Stimulated activated CD4-positive, alpha-beta T cell treated with anti-CD3 and anti-CD28 coated beads, TNF-alpha, amount 100 ng/mL, for 48 hours (primary cell): ENCODE data around the gene OR51B6.
"Not testable (repeated sequence)": the region's sequence is repeated elsewhere in the genome, so short reads cannot be mapped to it uniquely, and the experiment has no call there.

Experiments
- DNase-seq, 3 donors: peaks; one replicate each; pipeline ENCODE4 v3.0.0-alpha.2; 2020; ENCODE audit warnings: low read depth in 3 of 3

The OR51B6 gene

GRCh38 chr11:5351208-5351607 is at the start of gene OR51B6:
OR51B6 (plus strand) TSS chr11:5351508; CDS start chr11:5351508, 0 bp downstream.
- DNase-seq: no peak

GRCh38 chr11:5301846-5302245 is 49.5 kb upstream of the OR51B6 start, which contains the start of gene OR51B4:
OR51B4 (minus strand) TSS chr11:5301946; CDS start chr11:5301946, 0 bp downstream.
- DNase-seq: no peak

GRCh38 chr11:5303626-5304025 is 47.7 kb upstream of the OR51B6 start:
- no peak for DNase-seq

GRCh38 chr11:5304046-5304445 is 47.3 kb upstream of the OR51B6 start:
- DNase-seq: no peak

GRCh38 chr11:5307256-5308019 is 43.9 kb upstream of the OR51B6 start:
- DNase-seq: no peak

GRCh38 chr11:5310423-5310822 is 40.9 kb upstream of the OR51B6 start:
- DNase-seq: no peak

- not testable (repeated sequence) for DNase-seq
These were observed 37.8 kb upstream of the OR51B6 start for GRCh38 chr11:5313326-5314023.

- DNase-seq: no peak
These were observed 34.0 kb upstream of the OR51B6 start for GRCh38 chr11:5317292-5317691.

GRCh38 chr11:5324197-5324596 is 27.1 kb upstream of the OR51B6 start, which contains the start of gene OR51B2:
OR51B2 (minus strand) TSS chr11:5324297; CDS start chr11:5324297, 0 bp downstream.
- no peak for DNase-seq

GRCh38 chr11:5335170-5335569 is 16.1 kb upstream of the OR51B6 start:
- DNase-seq: no peak

- DNase-seq: no peak
These were observed 15.0 kb upstream of the OR51B6 start for GRCh38 chr11:5336331-5336730.

GRCh38 chr11:5337253-5337652 is 14.1 kb upstream of the OR51B6 start:
- not testable (repeated sequence) for DNase-seq

GRCh38 chr11:5339771-5340322 is 11.5 kb upstream of the OR51B6 start:
- no peak for DNase-seq

GRCh38 chr11:5343474-5344335 is 7.6 kb upstream of the OR51B6 start, which contains the start of gene OR51B5:
OR51B5 (minus strand) TSS chr11:5343524; CDS start chr11:5343524, 0 bp downstream.
- DNase-seq: no peak

- DNase-seq: no peak
These were observed 5.5 kb upstream of the OR51B6 start for GRCh38 chr11:5345831-5346230.

- no peak for DNase-seq
These were observed 2.6 kb upstream of the OR51B6 start for GRCh38 chr11:5348551-5349194.

GRCh38 chr11:5349550-5349949 is 1.8 kb upstream of the OR51B6 start:
- no peak for DNase-seq

GRCh38 chr11:5356031-5356430 is 4.7 kb downstream of the OR51B6 start:
- not testable (repeated sequence) for DNase-seq

GRCh38 chr11:5362017-5362625 is 10.8 kb downstream of the OR51B6 start:
- no peak for DNase-seq

GRCh38 chr11:5363679-5364078 is 12.4 kb downstream of the OR51B6 start:
- no peak for DNase-seq

- no peak for DNase-seq
These were observed 12.9 kb downstream of the OR51B6 start for GRCh38 chr11:5364214-5364613.
